OCI-LY7 (cell line): ENCODE measurements around the gene WWTR1. TPM values are rescaled to one million over a fixed set of nuclear protein-coding genes. Genes with fewer than 3 reads are reported as not detected.

Source experiments
- BruUV-seq: library from RNA; stranded (reverse); fragments of 400-500 nt; replicated peaks from 2 replicates; lab custom pipeline; 2021; lab: Mats Ljungman, UMichigan
- CTCF ChIA-PET: fragments of 300-600 bp; sonication (Branson Sonifier 250); formaldehyde crosslinking; loops from one replicate; lab custom pipeline; 2022; ENCODE audit warnings: antibody characterized with exemption; ENCODE audit not compliant: unreplicated experiment; lab: Charles Lee
- POLR2A ChIA-PET: fragments of 300-600 bp; sonication (Branson Sonifier 250); formaldehyde crosslinking; loops from one replicate; lab custom pipeline; 2022; ENCODE audit warnings: antibody characterized with exemption; lab: Charles Lee
- DNase-seq: peaks from one replicate; pipeline ENCODE4 v3.0.0-alpha.2; 2015; ENCODE audit warnings: low spot score
- H2AFZ ChIP-seq: fragments of 200-600 bp; sonication (generic), shearing (Covaris generic); 2 replicates; pipeline ENCODE4 v1.6.1; 2014; ENCODE audit warnings: mild to moderate bottlenecking, antibody characterized with exemption, low read length, moderate library complexity
- H3K27ac ChIP-seq: fragments of 200-600 bp; sonication (generic); 2 replicates; pipeline ENCODE4 v1.5.1; 2014; ENCODE audit warnings: mixed run types, low read depth, mild to moderate bottlenecking, moderate library complexity, low read length, inconsistent platforms; ENCODE audit not compliant: poor library complexity, severe bottlenecking
- H3K36me3 ChIP-seq: fragments of 200-600 bp; sonication (generic); 2 replicates; pipeline ENCODE4 v1.6.1; 2014; ENCODE audit warnings: mild to moderate bottlenecking, antibody characterized with exemption, low read length, moderate library complexity, mixed read lengths; ENCODE audit not compliant: insufficient read depth
- H3K4me1 ChIP-seq: fragments of 200-600 bp; sonication (generic); 2 replicates; pipeline ENCODE4 v1.5.1; 2014; ENCODE audit warnings: mild to moderate bottlenecking, low read length; ENCODE audit not compliant: insufficient read depth, poor library complexity, severe bottlenecking
- H3K4me2 ChIP-seq: fragments of 200-600 bp; sonication (generic); 2 replicates; pipeline ENCODE4 v1.6.1; 2014; ENCODE audit warnings: mild to moderate bottlenecking, low read length
- H3K4me3 ChIP-seq: fragments of 200-600 bp; sonication (generic); 2 replicates; pipeline ENCODE4 v1.5.1; 2014; ENCODE audit warnings: mild to moderate bottlenecking, low read depth, low read length; ENCODE audit not compliant: poor library complexity, severe bottlenecking
- H3K79me2 ChIP-seq: fragments of 200-600 bp; sonication (generic); 2 replicates; pipeline ENCODE4 v1.6.1; 2016; ENCODE audit warnings: low read depth, mild to moderate bottlenecking, low read length, moderate library complexity, mixed read lengths; ENCODE audit not compliant: insufficient read depth
- H3K9me2 ChIP-seq: fragments of 200-600 bp; sonication (generic); 2 replicates; pipeline ENCODE4 v1.6.1; 2016; ENCODE audit warnings: mild to moderate bottlenecking, low read length, mixed read lengths; ENCODE audit not compliant: insufficient read depth
- H3K9me3 ChIP-seq: fragments of 200-600 bp; sonication (generic); 2 replicates; pipeline ENCODE4 v1.6.1; 2014; ENCODE audit warnings: mild to moderate bottlenecking, mixed run types, low read length, mixed read lengths
- H4K20me1 ChIP-seq: fragments of 200-600 bp; sonication (generic); 2 replicates; pipeline ENCODE4 v1.6.1; 2014; ENCODE audit warnings: mild to moderate bottlenecking, antibody characterized with exemption, low read length, moderate library complexity, mixed read lengths; ENCODE audit not compliant: insufficient read depth
- EZH2phosphoT487 ChIP-seq: fragments of 200-600 bp; sonication (generic); IDR thresholded peaks from 2 replicates; pipeline ENCODE4 v1.6.1; 2018; ENCODE audit warnings: low read depth, borderline replicate concordance, mild to moderate bottlenecking, mixed run types, antibody characterized with exemption, low read length, moderate library complexity, mixed read lengths
- intact Hi-C: fragments of 100-400 bp; cut with micrococcal nuclease; formaldehyde crosslinking; loops from one replicate; pipeline ENCODE4 v1.10.0; 2022; ENCODE audit not compliant: unreplicated experiment
- total RNA-seq, 2 experiments: library from RNA; depleted of rRNA in 1 of 2; stranded (reverse); fragments of >200 nt in 1 of 2; shearing (Covaris generic) in 1 of 2; gene quantifications; 2 replicates each; pipeline ENCODE4 v1.2.3, GENCODE V29; 2014 to 2022
- TF ChIP-seq, protein P1 (sequence below): fragments of 200-600 bp; sonication (generic); conservative IDR thresholded peaks from 2 replicates; pipeline ENCODE4 v1.5.1; 2014; ENCODE audit warnings: mild to moderate bottlenecking, antibody characterized with exemption, low read length, moderate library complexity, mixed read lengths

Gene WWTR1
- total RNA-seq, 2 experiments from 2014 or later: 0.15 TPM; not detected in 1

DNA sequence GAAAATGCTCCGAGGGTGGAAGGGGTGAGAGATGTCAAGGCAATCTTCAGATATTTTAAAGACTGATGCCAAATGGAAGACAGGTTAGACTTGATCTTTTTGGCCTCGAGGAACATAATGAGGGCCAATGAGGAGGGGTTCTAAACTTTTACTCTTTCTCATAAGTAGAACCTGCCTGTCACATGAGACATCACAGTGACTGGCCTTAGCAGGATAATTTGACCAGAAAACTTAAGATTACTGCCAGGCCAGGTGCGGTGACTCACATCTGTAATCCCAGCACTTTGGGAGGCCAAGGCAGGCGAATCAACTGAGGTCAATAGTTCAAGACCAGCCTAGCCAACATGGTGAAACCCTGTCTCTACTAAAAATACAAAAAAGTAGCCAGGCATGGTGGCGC lies 171.1 kb downstream of the WWTR1 start:
- POLR2A ChIA-PET: no interaction called here
- DNase-seq: no peak
- Histone ChIP-seq H3K9me2 (no peaks in the 10 kb centered on the region), H4K20me1 (no peaks in the 10 kb centered on the region), H3K4me1 (no peaks in the 10 kb centered on the region), H3K27ac (no peak overlapping the region), H3K79me2 (no peaks in the 10 kb centered on the region), H3K4me2 (no peak overlapping the region), H2AFZ (no peak overlapping the region), H3K36me3 (no peaks in the 10 kb centered on the region), H3K9me3 (no peaks in the 10 kb centered on the region), H3K4me3 (no peak overlapping the region)
- TF ChIP-seq, protein P1, sequence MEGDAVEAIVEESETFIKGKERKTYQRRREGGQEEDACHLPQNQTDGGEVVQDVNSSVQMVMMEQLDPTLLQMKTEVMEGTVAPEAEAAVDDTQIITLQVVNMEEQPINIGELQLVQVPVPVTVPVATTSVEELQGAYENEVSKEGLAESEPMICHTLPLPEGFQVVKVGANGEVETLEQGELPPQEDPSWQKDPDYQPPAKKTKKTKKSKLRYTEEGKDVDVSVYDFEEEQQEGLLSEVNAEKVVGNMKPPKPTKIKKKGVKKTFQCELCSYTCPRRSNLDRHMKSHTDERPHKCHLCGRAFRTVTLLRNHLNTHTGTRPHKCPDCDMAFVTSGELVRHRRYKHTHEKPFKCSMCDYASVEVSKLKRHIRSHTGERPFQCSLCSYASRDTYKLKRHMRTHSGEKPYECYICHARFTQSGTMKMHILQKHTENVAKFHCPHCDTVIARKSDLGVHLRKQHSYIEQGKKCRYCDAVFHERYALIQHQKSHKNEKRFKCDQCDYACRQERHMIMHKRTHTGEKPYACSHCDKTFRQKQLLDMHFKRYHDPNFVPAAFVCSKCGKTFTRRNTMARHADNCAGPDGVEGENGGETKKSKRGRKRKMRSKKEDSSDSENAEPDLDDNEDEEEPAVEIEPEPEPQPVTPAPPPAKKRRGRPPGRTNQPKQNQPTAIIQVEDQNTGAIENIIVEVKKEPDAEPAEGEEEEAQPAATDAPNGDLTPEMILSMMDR: no peak
- no peak for TF ChIP-seq EZH2phosphoT487
- BruUV-seq: no TSS peak
- intact Hi-C loops: loop anchor here (10.0 kb wide), 2 partner anchors 362 to 532 kb away; partner anchors contain the start of gene HPS3
- CTCF ChIA-PET: no interaction called here

DNA sequence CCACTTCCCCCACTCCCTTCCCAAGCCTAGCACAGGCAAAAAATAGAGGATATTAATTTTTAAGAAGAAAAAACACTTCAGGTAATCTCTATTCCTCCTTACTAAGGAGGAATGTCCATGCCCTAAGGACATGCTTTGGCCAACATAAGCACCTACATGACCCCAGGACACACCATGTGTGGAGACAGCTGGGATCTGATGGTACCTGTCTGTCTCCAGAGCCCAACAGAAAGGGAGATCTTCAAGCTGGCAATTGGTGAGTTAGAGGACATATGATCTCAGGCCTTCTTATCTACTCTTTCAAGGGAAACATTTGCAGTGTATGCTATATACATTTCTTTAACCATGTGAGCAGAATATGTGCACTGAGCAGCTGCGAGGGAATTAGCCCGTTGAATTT lies 176.3 kb downstream of the WWTR1 start:
- Histone ChIP-seq H3K27ac (no peak overlapping the region), H3K9me2 (no peaks in the 10 kb centered on the region), H3K9me3 (no peaks in the 10 kb centered on the region), H3K4me3 (no peak overlapping the region), H3K79me2 (no peaks in the 10 kb centered on the region), H2AFZ (no peak overlapping the region), H3K4me2 (no peak overlapping the region), H4K20me1 (no peaks in the 10 kb centered on the region), H3K4me1 (no peaks in the 10 kb centered on the region), H3K36me3 (no peaks in the 10 kb centered on the region)
- intact Hi-C loops: loop anchor here (5.0 to 10.0 kb wide), 3 partner anchors 89 to 527 kb away; partner anchors contain the start of gene HPS3
- POLR2A ChIA-PET: no interaction called here
- BruUV-seq: no TSS peak
- CTCF ChIA-PET: no interaction called here
- TF ChIP-seq, protein P1: no peak
- no peak for TF ChIP-seq EZH2phosphoT487
- DNase-seq: no peak

DNA sequence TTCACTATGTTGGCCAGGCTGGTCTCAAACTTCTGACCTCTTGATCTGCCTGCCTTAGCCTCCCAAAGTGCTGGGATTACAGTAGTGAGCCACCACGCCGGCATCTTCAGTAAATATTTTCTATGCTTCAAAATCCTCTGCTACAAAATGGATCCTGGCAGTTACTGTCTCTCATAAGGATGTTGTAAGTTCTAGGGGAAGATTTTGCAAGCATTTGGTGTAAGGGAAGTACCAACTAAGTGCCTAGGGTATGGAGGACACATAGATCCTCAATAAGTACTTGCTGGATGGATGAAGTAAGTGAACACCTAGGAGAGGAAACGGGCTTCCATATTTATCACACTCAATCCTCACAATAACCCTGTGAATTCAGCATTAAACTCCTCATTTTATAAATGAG lies 176.8 kb downstream of the WWTR1 start:
- TF ChIP-seq EZH2phosphoT487: no peak
- TF ChIP-seq, protein P1: no peak
- Histone ChIP-seq H3K9me2 (no peaks in the 10 kb centered on the region), H3K36me3 (no peaks in the 10 kb centered on the region), H3K4me1 (no peaks in the 10 kb centered on the region), H3K27ac (no peak overlapping the region), H2AFZ (no peak overlapping the region), H3K79me2 (no peaks in the 10 kb centered on the region), H3K4me3 (no peak overlapping the region), H3K4me2 (no peak overlapping the region), H3K9me3 (no peaks in the 10 kb centered on the region), H4K20me1 (no peaks in the 10 kb centered on the region)
- ChIA-PET POLR2A (no interaction called here), CTCF (no interaction called here)
- no peak for DNase-seq
- intact Hi-C loops: loop anchor here (5.0 to 10.0 kb wide), 3 partner anchors 89 to 526 kb away; partner anchors contain the start of gene HPS3
- no TSS peak for BruUV-seq
